HCT116 (cell line): Measurements from ENCODE around the gene DNAJB1.

Experiments used
- CBX3 ChIP-seq: IDR thresholded peaks from 2 replicates; pipeline ENCODE4 v1.6.1; 2012; ENCODE audit warnings: low read depth
- TF ChIP-seq, protein P1 (sequence below), 3 experiments: fragments of 200-600 bp in 1 of 3; sonication (generic) in 1 of 3; IDR thresholded peaks in 2 of 3; conservative IDR thresholded peaks in 1 of 3; 2 replicates each; pipeline ENCODE4 v1.5.1; 2012 to 2017; ENCODE audit warnings: low read depth in 2 of 3, low read length in 2 of 3, antibody characterized with exemption in 1 of 3, borderline replicate concordance in 1 of 3, control low read depth in 1 of 3, mild to moderate bottlenecking in 1 of 3, mixed read lengths in 1 of 3, mixed run types in 1 of 3, moderate library complexity in 1 of 3; ENCODE audit not compliant: insufficient read depth in 1 of 3

DNA sequence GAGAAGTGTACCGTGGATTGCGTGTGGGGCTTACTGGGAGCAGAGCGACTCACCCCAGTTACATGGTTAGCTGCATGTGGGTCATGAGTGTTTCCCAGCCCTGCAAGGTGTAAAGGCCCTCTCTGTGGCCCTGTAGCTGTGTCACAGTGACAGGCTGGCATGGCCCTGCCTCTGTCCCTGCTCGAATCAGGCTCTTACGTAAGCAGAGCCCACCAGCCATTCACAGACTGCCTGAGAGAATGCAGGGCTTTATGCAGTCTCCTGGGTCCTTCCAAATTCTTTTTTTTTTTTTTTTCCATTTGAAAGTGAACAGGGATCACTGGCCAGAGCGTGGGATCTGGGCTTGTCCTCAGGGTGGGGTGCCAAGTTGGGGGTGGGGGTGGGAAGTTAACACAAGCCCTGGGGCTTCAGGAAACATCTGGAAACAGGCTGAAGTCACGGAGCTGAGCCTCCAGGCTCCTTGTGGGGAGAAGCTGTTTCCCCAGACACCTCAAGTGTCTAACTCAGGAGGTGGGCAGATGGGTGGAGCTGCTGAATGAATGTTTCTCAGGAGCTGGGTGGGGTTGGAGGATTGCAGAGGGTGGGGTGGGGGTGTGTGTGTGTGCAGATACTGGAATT is 24.6 kb upstream of the DNAJB1 start:
- TF ChIP-seq CBX3, result no peak
- TF ChIP-seq, protein P1, sequence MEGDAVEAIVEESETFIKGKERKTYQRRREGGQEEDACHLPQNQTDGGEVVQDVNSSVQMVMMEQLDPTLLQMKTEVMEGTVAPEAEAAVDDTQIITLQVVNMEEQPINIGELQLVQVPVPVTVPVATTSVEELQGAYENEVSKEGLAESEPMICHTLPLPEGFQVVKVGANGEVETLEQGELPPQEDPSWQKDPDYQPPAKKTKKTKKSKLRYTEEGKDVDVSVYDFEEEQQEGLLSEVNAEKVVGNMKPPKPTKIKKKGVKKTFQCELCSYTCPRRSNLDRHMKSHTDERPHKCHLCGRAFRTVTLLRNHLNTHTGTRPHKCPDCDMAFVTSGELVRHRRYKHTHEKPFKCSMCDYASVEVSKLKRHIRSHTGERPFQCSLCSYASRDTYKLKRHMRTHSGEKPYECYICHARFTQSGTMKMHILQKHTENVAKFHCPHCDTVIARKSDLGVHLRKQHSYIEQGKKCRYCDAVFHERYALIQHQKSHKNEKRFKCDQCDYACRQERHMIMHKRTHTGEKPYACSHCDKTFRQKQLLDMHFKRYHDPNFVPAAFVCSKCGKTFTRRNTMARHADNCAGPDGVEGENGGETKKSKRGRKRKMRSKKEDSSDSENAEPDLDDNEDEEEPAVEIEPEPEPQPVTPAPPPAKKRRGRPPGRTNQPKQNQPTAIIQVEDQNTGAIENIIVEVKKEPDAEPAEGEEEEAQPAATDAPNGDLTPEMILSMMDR (IDR thresholded peaks at IDR 0.05 in 2 of 3, conservative IDR thresholded peaks at IDR 0.05 in 1 of 3; ENCODE audit: borderline replicate concordance in 1 of 3, insufficient read depth in 1 of 3, low read depth in 2 of 3, low read length in 2 of 3), result no peak
